NCI-H2171 (cell line): ENCODE data around the gene PIGU.

ENCODE experiments used
- DNase-seq: peaks from one replicate; lab custom pipeline; 2025; lab: John Stamatoyannopoulos, UW

The PIGU gene

DNA sequence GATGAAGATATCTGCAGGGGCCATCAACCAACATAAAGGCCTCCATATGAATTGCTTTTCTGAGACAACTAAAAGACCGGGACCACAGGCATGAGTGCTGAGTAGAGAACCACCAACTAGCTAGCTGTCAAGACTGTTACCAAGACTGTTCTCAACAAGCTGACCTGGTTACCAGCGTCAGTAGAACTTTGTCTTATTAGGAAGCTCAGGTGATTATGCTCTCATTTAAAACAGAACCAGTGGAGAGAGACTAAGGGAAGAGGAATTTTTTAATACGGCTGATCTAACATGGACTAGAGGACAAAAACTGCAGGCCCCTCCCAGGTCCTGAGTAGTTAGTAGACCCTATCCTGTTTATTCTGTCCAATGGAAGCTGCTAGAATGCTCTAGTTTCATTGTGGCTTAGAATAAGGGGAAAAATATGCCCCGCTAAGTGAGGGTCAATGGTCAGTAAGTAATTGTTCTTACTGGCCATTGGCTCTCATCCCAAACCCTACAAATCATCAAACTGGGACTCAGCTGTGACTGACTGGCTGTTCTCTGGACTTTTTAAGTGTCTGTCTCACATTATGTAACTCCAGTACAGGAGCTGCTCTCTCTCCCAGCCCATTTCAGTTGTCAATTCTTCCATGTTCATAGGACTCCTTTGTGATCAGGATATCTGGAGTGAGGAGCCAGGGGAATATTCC, 164.5 kb downstream of the PIGU start:
- no peak for DNase-seq

DNA sequence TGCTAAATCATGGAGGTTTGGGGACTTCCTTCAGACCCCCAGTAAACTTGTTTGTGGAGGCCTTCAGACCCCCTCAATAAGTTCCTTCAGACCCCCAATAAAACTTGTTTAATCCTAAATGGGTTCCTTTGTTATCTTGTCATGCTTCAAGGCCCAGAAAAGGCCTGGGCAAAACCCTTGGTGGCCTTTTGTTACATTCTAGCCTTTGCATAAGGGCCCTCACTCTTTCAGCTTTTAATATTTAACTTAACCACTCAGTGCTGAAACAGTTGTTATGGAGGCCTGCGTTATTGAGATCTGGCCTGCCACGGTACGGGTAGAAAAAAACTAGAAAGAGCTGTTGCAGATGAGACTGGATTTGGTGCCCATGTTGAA, 165.0 kb downstream of the PIGU start:
- no peak for DNase-seq

DNA sequence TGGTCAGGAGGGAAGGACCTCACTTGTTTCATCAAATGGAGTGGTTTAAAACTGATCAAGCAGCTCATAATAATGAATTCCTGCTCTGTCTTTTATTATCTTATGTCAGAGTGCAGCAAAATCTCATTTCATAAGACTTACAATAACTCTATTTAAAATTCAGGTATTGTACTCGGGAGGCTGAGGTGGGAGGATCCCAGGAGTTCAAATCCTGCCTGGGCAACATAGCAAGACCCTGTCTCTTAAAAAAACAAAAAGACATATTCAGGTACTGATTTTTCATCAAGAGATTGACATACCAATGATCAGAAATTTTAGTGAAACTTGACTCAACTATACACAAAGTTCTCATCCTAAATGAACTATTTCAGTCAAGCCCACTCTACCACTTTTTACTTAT, 166.3 kb downstream of the PIGU start:
- no peak for DNase-seq
